Measurements from ENCODE around the gene SLC34A3.

The SLC34A3 gene

DNA sequence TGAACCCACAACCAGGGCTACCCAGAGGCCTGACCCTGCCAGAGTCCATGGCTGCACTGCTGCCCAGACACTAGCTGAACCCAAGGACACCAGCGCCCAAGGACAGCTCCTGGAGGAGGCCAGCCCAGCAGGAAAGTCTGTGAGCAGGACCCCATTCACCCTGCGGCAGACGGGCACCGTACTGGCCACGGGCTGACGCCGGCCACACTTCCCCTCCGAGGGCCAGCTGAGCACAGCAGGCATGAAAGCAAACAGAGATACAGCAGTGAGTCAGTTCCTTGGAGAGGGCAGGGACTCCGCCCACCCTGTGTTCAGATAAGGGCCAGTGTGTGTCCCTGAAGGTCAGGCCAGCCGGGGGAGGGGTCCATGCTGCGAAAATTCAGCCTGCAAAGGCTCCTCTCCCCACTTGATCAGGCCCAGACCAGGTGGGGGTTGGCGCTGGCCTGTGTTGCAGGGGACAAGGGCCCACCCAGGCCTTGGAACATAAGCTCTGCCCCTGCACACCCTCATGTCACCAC, 11.9 kb upstream of the SLC34A3 start:
- peak; percentile 92 for DNase-seq

GRCh38 chr9:137219757-137220316, 10.9 kb upstream of the SLC34A3 start:
- DNase-seq, result no peak

GRCh38 chr9:137220317-137221094, 10.2 kb upstream of the SLC34A3 start:
- DNase-seq, result no peak

DNA sequence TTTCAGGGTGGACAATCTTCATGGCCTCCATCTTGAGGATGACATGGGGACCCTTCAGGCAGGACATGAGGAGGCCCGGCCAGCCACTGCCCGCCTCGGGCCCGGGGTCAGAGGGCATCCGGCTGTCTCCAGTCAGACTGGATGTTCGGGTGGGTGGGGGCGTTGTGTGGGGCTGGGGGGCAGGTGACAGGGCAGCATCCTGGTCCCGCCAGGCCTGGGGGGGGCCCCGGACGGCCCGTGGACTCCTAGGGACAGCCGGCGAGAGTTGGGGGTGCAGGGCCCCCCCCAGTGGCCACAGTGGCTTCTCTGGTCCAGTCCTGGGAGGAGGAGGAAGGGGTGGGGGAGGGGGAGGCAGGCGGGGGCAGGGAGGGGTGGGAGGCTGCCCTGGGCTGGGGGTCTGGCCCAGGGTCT, 9.6 kb upstream of the SLC34A3 start:
- no peak for DNase-seq

- DNase-seq, result no peak
These were observed 9.1 kb upstream of the SLC34A3 start for GRCh38 chr9:137221506-137222111.

DNA sequence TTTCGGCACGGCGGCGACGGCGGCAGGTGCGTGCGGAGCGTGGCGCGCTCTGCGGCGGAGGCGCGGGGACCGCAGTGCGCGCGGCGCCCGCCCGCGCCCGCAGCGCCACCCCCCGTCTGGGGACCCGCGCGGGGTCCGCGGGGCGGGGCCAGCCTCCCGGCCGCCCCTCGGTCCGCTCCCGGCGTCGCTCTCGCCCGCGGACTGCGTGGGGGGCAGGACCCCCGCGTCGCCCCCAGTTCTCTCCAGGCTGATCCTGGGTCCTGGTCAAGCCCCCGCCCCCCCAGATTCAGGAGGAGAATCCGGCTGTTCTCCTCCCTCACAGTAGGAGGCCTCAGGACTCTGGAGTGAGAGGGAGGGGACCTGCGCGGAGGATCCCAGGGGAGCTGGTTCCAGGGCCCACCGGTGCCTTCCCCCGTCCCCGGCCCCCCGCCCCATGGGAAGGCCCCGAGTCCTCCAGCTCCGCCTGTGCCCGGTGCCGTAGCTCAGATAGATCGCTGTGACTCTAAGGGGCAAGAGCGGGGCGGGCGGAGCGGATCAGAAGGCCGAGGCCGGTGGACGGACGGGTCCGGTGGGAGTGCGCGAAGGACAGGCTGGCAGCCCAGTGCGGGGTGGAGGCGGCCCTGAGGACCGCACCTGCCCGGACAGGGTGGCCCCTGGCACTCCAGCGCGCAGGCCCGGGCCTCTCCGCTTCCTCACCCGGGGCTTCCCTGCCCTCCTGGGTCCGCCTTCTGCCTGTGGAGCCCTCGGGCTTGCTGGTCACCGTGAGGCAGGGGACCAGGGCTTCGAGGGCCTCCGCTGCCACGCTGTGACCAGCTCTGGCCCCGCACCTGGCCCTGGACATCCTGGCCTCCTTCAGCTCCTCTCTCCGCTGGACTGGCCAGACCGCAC, 8.3 kb upstream of the SLC34A3 start, which contains the start of gene RNF208:
Gene RNF208 (minus strand): TSS at position 51 of the 888 bp plus-strand sequence. CDS start 1,028 bp downstream, outside the sequence.
- no peak for DNase-seq

GRCh38 chr9:137223078-137223970, 7.4 kb upstream of the SLC34A3 start:
- DNase-seq, result peak; percentile 99

DNA sequence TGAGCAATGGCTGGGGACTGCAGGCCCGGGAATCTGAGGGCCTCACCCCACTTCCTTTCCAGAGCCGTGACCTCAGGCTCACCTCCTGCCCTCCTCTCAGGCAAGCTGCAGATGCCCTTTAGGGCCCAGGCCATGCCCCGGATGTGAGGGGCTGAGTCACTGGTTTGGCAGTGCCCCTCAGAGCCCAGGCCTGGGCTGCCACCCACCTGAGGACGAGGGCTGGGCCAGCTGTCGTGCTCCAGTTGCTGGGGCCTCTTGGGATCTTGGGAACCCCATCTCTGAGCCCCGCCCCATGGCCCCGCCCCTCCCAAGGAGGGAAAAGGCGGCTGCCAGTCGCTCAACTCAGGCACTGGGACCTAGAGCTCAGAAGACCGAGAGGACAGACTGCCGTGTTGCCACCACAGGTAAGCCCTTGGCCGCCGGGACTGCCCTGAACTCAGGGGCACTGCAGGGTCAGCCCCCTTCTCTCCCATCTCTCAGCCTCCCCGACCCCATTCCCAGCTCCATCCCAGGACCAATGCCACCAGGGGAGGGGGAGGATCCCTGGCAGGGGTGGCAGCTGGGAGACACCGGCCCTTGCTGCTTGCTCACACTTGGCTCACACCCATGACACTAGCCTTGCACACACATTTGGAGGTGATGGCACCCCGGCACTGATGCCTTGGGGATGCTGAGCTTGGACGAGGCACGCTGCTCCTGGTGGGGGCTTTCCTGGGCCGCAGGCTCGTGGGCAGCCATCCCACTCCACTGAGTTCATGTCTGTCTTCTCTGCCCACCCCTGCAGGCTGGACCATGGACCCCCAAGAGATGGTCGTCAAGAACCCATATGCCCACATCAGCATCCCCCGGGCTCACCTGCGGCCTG, 5.6 kb upstream of the SLC34A3 start, which contains the start of gene CYSRT1:
Gene CYSRT1 (plus strand): TSS at position 345 of the 865 bp plus-strand sequence. CDS start 448 bp downstream, at position 793.
- no peak for DNase-seq

GRCh38 chr9:137225699-137226331, 4.9 kb upstream of the SLC34A3 start:
- no peak for DNase-seq

DNA sequence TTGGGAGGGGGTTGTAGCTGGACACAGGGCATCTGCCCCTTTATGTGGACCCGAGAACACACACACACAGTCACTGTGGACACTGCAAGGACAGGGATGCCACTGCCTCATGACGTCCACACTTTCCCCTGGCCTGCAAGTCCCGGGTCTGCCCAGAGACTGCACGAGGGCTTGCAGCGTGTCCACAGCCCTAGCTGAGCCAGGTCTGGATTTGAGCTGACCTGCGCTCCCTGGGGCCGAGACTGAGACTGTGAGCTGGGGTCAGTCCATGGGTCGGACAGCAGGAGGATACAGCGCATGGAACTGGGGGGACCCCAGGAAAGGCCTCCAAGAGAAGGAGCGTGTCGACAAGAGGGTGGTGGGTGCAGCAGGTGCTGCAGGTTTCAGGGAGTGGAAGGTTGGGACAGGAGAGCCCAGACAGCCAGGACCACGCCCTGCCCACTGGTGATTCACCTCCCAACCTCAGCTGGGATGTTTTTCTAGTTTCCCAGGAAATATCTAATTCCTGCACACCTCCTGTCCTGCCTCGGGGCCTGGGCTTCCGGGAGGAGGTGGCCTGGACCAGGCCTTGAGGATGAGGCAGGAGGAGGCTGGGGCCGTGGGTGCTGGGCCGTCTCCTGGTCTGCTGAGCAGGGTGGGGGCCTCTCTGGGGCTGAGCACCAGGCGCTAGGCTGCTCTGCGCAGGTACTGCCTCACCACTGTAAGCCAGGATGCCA, 4.2 kb upstream of the SLC34A3 start:
- DNase-seq, result no peak

DNA sequence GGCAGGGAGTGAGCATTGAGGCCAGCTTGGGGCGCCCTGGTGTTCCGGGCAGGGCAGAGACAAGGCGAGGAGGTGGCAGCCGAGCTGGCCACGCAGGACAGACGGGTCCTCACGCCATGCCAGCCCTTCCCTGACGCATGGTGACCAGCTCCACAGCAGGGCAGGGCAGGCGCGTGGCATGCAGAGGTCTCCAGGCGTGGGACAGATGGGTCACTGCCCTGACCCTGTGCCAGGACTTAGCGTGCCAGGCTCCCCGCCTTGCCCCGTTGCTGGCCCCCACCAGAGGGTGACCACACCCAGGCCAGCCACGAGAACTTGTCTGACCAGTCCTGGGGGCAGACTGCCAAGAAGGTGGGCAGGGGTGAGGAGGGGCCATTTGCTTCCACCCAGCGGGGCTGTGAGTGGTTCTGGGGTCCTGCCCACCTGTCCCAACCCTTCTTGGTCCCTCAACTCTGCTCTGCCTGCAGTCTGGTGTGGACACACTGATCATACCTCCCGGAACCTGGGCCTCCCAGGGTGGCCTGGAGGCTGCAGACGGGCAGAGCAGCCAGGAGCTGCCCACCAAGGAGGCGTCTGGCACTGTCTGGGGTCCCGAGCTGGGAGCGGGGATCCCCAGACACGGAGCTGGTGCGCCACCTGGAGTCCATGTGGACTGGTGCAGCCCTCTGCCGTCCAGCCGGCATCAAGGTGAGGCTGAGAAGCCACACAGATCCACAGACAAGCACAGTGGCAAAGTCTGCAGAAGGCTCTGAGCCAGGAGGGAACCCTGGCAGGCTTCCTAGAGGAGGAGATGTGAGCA, 3.4 kb upstream of the SLC34A3 start, which contains the start of gene RNF224:
Gene RNF224 (plus strand): TSS at position 449 of the 799 bp plus-strand sequence. CDS start 834 bp downstream, outside the sequence.
- DNase-seq, result peak; percentile 86

GRCh38 chr9:137227853-137228505, 2.7 kb upstream of the SLC34A3 start:
- DNase-seq, result peak; percentile 40

GRCh38 chr9:137228506-137228967, 2.2 kb upstream of the SLC34A3 start:
- DNase-seq, result no peak

- DNase-seq, result no peak
These were observed 1.5 kb upstream of the SLC34A3 start for GRCh38 chr9:137228968-137229896.

GRCh38 chr9:137229903-137230704, 597 bp upstream of the SLC34A3 start:
- DNase-seq, result no peak

Measured in OCI-M1 (cell line).